Adrenal gland (tissue), 5 donors: ENCODE measurements around the gene MYO5B.

ENCODE experiments used
- CTCF ChIP-seq, 6 experiments: fragments of 450-650 bp in 4 of 6; fragments of 200-600 bp in 2 of 6; sonication (generic) in 1 of 6; IDR thresholded peaks; 1 replicate in 5 of 6; 2 replicates in 1 of 6; pipeline versions ENCODE4 v1.5.1 to v1.8.0; 2016 to 2021; ENCODE audit warnings: antibody characterized with exemption in 6 of 6, mild to moderate bottlenecking in 2 of 6, moderate library complexity in 1 of 6
- POLR2A ChIP-seq, 2 donors: fragments of 450-650 bp; IDR thresholded peaks; one replicate each; pipeline ENCODE4 v1.6.1; 2017; ENCODE audit warnings: antibody characterized with exemption in 2 of 2, mild to moderate bottlenecking in 2 of 2, moderate library complexity in 1 of 2
- donor health status: DM: no; HTN: no; CAD: no.

- TF ChIP-seq CTCF (IDR thresholded peaks at IDR 0.05), result no peak
- TF ChIP-seq POLR2A (IDR thresholded peaks at IDR 0.05), result no peak
Observed at GRCh38 chr18:50207722-50208121, 12.8 kb upstream of the MYO5B start.
